T1000 (cell line): Measurements from ENCODE around the gene TLE2.
A peak's percentile ranks its signal among the peaks of the same experiment; 100 is the strongest.

Experiments used
- DNase-seq: peaks from one replicate; lab custom pipeline; 2025; ENCODE audit warnings: mixed read lengths; lab: John Stamatoyannopoulos, UW

Gene TLE2

DNA sequence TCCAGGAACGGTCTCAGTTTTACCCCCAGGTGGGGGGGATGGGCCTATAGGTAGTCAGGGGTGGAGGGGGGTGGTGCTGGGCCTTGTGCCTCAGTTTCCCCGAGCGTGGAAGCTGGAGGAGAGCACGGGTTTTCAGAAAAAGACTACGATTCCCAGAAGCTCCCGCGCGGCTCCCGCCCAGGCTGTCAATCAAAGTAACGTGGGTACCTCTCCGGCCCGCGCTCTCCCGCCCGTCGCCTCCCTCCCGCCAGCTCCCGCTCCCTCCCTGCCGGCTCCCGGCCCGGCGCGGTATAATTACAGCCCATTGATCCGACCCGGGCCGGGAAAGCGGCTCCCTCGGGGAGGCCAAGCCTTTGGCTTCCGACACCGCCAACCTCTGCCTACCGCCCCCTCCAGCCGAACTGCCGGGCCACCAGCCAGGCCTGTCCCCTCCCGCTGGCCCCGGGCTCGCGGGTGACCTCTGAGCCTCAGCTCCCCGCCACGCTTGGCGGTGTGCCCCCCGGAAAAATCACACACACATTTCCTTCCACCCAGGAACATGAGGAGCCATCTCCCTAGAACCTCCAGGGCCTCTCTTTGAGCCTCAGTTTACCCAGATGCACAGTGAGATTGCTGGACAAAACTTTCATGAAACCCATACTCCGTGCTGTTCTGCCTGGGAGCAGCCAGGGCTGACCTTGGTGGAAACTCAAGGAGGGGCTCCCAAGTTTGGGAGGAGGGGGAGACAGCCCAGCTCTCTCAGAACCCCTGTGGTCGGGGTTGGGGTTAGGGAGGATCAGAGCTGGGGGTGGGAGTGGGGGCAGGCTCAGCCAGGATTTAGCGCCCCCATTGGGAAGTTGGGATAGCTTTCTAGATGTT, 7.3 kb upstream of the TLE2 start:
- DNase-seq, result peak; percentile 72

GRCh38 chr19:3035542-3036118, 6.5 kb upstream of the TLE2 start:
- DNase-seq, result peak; percentile 93

GRCh38 chr19:3034656-3035541, 5.8 kb upstream of the TLE2 start:
- DNase-seq, result no peak

- DNase-seq, result no peak
Measured at GRCh38 chr19:3034406-3034655, 5.3 kb upstream of the TLE2 start.

DNA sequence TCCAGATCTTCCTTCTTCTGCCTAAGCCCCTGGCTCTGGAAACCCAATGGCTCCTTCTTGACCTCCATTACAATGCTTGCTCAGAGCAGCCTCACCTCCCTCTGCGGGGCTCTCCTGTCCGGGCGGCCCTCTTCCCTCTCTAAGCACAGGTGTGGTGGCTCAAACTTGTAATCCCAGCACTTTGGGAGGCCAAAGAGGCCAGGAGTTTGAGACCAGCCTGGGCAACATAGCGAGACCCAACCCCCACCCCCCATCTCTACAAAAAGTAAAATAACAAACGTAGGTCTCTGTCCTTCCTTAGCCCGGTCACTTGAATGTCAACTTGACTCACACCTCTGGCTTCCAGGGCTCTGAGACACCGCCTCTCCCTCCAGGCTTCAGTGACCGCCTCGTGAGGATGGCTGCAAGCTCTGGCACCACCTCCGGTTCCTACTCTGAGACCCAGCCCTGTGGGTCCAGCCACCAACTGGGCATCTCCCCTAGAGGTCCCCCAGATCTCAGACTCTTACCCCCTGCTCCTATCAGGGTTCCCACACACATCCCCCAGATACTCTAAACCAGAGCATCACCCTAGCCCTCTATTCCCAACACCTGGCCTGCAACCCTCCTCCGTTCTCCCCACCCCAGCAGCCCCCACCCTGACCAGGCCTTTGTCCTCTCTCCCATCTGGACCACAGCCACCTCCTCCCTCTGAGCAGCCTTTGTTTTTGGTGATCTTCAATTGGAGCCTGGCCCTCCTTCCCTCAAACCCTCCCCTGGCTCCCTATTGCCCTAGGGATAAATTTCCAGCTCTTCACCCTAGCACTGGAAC, 4.7 kb upstream of the TLE2 start:
- no peak for DNase-seq

- DNase-seq, result no peak
Measured at GRCh38 chr19:3031607-3031867, 2.5 kb upstream of the TLE2 start.

DNA sequence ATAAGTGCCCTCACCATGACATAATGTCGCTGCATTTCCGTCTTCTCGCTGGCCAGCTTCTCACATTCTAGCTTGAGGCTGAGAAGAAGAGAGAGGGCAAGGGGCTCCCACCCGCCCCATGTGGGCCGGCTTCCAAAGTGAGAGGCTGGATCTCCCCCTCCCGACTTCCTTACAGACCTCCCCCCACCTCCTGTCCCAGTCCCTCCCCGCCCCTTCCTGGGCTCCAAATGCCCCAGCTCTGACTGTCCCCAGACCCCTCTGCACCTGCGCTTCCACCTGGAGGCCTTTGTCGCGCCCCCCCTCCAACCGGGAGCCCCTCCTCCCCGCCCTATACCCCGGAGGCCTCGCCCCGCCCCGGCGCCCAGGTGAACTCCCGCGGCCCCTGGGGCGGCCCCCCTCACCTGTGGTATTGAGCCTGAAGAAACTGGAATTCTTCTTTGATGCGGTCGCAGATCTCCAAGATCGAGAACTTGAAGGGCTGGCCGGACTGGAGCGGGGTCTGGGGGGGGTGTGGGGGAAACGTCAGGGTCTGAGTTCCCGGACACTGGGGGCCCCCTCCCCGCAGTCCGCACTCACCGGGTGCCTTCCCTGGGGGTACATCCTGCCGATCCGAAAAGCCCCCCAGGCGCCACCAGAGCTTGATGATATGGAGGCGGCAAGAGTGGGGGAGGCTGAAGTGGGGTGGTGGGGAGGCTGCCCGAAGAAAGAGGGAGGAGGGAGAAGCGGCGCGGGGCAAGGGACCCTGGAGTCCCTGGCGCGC, 595 bp downstream of the TLE2 start:
- no peak for DNase-seq

GRCh38 chr19:3027981-3028304, 1.1 kb downstream of the TLE2 start:
- no peak for DNase-seq

- no peak for DNase-seq
Measured at GRCh38 chr19:3027292-3027691, 1.8 kb downstream of the TLE2 start.

DNA sequence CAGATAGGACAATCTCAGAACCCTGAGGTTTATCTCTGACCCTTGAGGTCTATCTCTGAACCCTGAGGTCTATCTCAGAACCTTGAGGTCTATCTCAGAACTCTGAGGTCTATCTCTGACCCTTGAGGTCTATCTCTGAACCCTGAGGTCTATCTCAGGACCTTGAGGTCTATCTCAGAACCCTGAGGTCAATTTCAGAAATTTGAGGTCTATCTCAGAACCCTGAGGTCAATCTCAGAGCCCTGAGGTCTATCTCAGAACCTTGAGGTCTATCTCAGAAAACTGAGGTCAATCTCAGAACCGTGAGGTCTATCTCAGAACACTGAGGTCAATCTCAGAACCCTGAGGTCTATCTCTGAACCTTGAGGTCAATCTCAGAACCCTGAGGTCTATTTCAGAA, 2.3 kb downstream of the TLE2 start:
- no peak for DNase-seq

DNA sequence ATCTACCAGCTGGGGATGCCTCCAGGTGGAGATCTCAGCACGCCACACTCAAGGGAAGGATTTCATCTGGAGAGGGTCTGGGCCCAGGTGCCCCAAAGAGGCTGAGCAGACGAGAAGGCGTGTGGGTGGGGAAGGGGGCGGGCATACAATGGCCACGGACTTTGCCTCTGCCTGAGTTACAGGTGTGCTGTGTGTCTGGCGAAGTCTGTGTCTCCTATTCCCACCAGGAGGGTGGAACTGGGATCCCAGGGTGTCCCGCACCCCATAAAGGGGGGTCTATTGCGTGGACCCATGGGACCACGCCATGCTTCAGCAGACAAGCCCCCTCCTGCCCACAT, 3.6 kb downstream of the TLE2 start:
- DNase-seq, result no peak

DNA sequence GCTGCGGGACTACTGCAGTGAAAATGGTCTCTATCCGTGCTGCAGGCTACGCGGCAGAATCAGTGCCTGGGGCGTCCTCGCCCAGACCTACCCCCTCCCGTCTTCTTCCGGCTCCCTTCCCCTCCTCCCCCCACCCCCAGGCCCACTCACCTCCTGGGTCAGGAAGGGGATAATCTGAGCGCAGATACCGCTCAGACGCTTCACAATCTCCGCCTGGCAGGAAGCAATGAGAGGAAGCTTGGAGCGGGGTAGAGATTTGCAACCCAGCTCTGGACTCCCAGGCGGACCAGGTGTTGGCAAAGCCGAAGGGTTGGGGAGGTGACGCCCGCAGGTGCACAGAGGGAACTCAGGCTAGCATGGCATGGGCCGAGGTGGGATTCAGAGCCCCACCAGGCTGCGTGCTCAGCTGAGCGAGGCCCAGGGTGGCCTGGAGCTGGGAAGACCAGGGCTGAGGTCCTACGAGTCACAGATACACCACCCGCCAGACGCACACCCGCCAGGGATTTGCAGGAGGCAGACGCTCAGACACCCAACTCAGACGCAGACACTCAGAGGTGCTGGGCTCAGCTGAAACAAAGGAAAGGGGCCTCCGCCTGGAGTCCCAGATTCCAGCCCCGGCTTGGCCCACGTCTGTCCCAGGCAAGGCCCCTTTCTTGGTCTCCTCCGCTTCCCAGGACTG, 4.1 kb downstream of the TLE2 start:
- DNase-seq, result no peak

DNA sequence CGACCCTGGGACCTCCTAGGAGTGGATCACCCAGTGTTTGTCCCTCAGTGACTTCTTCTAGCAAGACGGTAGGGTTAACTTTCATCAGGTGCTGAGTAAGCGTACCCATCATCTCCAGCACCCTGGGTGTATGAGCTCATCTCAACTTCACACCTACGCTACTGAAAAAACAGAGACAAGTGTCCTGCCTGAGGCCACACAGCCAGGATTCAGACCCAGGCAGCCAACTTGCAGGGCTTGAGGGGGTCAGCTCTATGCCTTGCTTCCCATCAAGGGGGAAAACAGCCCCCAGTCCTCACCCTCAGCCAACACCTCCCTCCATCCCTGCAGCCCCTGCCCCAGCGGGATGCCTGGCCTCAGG, 4.6 kb downstream of the TLE2 start:
- no peak for DNase-seq

- DNase-seq, result no peak
Measured at GRCh38 chr19:3020321-3020960, 8.6 kb downstream of the TLE2 start.

DNA sequence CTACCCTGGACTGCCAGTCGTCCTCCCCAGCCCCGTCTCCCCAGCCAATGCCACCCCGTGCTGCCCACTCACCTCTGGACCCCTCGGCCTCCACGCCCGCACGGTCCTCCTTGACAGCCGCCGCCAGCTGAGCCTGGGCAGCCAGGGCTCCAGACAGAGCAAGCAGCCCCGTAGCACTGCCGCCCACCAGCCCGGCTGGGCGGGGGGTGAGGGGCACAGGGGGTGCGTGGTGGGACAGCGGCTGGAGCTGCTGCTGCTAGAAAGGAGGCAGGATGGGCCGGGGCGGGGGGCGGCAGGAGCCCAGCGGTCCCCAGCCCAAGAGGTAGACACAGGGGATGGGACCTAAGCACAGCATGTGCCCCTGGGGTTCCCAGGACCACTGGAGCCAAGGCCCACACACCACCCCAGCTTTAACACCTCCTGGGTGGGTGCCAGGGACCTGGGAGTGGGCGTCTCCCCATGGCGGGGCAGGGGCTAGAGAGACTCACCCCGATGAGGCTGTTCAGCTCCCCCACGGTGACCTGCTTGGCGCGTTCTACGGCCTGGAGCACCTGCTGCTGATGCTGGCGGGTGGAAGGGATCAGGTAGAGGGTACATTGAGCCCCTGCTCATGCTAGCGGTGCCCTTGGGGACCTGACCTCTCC, 9.7 kb downstream of the TLE2 start:
- no peak for DNase-seq

DNA sequence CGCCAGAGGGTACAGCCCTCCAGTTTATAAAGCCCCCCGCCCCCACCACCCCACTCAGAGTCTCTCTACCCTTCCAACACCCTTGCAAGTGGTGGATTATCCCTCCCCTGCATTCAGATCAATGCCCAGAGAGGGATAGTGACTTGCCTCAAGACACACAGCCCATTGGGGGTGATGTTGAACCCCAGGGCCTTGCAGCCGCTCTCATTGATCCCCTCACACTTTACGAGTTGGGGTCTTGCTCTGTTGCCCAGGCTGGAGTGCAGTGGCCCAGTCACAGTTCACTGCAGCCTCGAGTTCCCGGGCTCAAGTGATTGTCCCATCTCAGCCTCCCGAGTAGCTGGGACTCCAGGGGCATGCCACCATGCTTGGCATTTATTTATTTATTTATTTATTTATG, 11.2 kb downstream of the TLE2 start:
- no peak for DNase-seq

GRCh38 chr19:3015126-3016057, 13.7 kb downstream of the TLE2 start:
- no peak for DNase-seq

GRCh38 chr19:3014135-3014534, 14.9 kb downstream of the TLE2 start:
- DNase-seq, result no peak

GRCh38 chr19:3013263-3013725, 15.8 kb downstream of the TLE2 start:
- no peak for DNase-seq
